K562 (cell line): ENCODE data around the gene ZFYVE1. TPM values are rescaled to one million over a fixed set of nuclear protein-coding genes. Genes with fewer than 3 reads are reported as not detected.

Experiments
- CREM ChIP-seq: IDR thresholded peaks from 2 replicates; pipeline ENCODE4 v1.6.1; 2014; ENCODE audit warnings: antibody characterized with exemption, low read depth
- MCM2 ChIP-seq: fragments of 450-650 bp; IDR thresholded peaks from 2 replicates; pipeline ENCODE4 v1.6.1; 2017; ENCODE audit warnings: low read depth, mild to moderate bottlenecking
- SETDB1 ChIP-seq: IDR thresholded peaks from one replicate; pipeline ENCODE4 v1.6.1; 2012; ENCODE audit warnings: low read length, control low read depth, inconsistent platforms
- SMAD1 ChIP-seq: fragments of 150-350 bp; IDR thresholded peaks from 2 replicates; pipeline ENCODE4 v1.6.1; 2014; ENCODE audit warnings: low read length, low read depth; ENCODE audit not compliant: partially characterized antibody
- ZFX ChIP-seq: sonication (generic); formaldehyde crosslinking; IDR thresholded peaks from 2 replicates; pipeline ENCODE4 v1.8.0; 2022; ENCODE audit warnings: mild to moderate bottlenecking, missing genetic modification reagents, moderate library complexity
- ZNF3 ChIP-seq: fragments of 250-450 bp; sonication (Bioruptor Pico); IDR thresholded peaks from 2 replicates; pipeline ENCODE4 v1.5.0; 2021; ENCODE audit warnings: mild to moderate bottlenecking, moderate library complexity
- ZNF408 ChIP-seq: fragments of 250-450 bp; sonication (Bioruptor Pico); IDR thresholded peaks from 2 replicates; pipeline ENCODE4 v1.4.0; 2020; ENCODE audit warnings: low read depth, mild to moderate bottlenecking, moderate library complexity
- ZNF583 ChIP-seq: fragments of 250-450 bp; sonication (Bioruptor Pico); IDR thresholded peaks from 2 replicates; pipeline ENCODE4 v1.4.0; 2020
- ZNF695 ChIP-seq: fragments of 450-650 bp; formaldehyde crosslinking; IDR thresholded peaks from 2 replicates; pipeline ENCODE4 v1.4.0; 2020; ENCODE audit warnings: mild to moderate bottlenecking, moderate library complexity
- polyA plus RNA-seq, 8 experiments: library from polyadenylated mRNA; depleted of rRNA in 4 of 8; stranded (reverse) in 5 of 8; unstranded in 3 of 8; fragments of >200 nt; fragmentation: Nextera tagmentation in 2 of 8; fragmentation: Illumina TruSeq in 1 of 8; extraction: Ambion mirVana in 2 of 8; extraction: Trizol in 1 of 8; gene quantifications; 2 replicates each; pipeline versions ENCODE4 v1.2.1 to v1.2.3, GENCODE V29; 2011 to 2014; ENCODE audit warnings: inconsistent platforms in 1 of 8, missing spikeins in 1 of 8
- total RNA-seq, 7 experiments: library from RNA; depleted of rRNA in 6 of 7; stranded (reverse); fragments of >200 nt in 6 of 7; fragmentation: Illumina TruSeq in 2 of 7; extraction: Trizol in 2 of 7; gene quantifications; 2 replicates each; pipeline versions ENCODE4 v1.2.1 to v1.2.3, GENCODE V29; 2011 to 2021; ENCODE audit warnings: low replicate concordance in 1 of 7
- TF ChIP-seq, protein P1 (sequence below): IDR thresholded peaks from 3 replicates; pipeline ENCODE4 v1.6.1; 2011; ENCODE audit warnings: borderline replicate concordance, mild to moderate bottlenecking; ENCODE audit not compliant: insufficient read length, insufficient read depth
- TF ChIP-seq, protein P2 (sequence below): fragments of 250-450 bp; sonication (Bioruptor Pico); IDR thresholded peaks from 2 replicates; pipeline ENCODE4 v1.4.0; 2020
- TF ChIP-seq, protein P3 (sequence below): fragments of 450-650 bp; IDR thresholded peaks from 2 replicates; pipeline ENCODE4 v1.6.1; 2016; ENCODE audit warnings: mild to moderate bottlenecking
- TF ChIP-seq, protein P4 (sequence below): fragments of 450-650 bp; formaldehyde crosslinking; IDR thresholded peaks from 2 replicates; pipeline ENCODE4 v1.4.0; 2020; ENCODE audit warnings: mild to moderate bottlenecking, moderate library complexity
- TF ChIP-seq, protein P5 (sequence below): fragments of 250-450 bp; sonication (Bioruptor Pico); IDR thresholded peaks from 2 replicates; pipeline ENCODE4 v1.5.0; 2020; ENCODE audit warnings: mild to moderate bottlenecking, borderline replicate concordance
- TF ChIP-seq, protein P6 (sequence below): fragments of 450-650 bp; IDR thresholded peaks from 2 replicates; pipeline ENCODE4 v1.6.1; 2014; ENCODE audit warnings: low read depth, mild to moderate bottlenecking, moderate library complexity, borderline replicate concordance
- TF ChIP-seq, protein P7 (sequence below): fragments of 250-450 bp; sonication (Bioruptor Pico); IDR thresholded peaks from 2 replicates; pipeline ENCODE4 v1.4.0; 2020; ENCODE audit warnings: mild to moderate bottlenecking, moderate library complexity

Gene ZFYVE1
- total and polyA plus RNA-seq, 9 of the 15 experiments (the other 6 are each of a cell fraction or from before 2014, with no cell fraction given), result 0.62 to 5.5 (median 3.4) TPM

DNA sequence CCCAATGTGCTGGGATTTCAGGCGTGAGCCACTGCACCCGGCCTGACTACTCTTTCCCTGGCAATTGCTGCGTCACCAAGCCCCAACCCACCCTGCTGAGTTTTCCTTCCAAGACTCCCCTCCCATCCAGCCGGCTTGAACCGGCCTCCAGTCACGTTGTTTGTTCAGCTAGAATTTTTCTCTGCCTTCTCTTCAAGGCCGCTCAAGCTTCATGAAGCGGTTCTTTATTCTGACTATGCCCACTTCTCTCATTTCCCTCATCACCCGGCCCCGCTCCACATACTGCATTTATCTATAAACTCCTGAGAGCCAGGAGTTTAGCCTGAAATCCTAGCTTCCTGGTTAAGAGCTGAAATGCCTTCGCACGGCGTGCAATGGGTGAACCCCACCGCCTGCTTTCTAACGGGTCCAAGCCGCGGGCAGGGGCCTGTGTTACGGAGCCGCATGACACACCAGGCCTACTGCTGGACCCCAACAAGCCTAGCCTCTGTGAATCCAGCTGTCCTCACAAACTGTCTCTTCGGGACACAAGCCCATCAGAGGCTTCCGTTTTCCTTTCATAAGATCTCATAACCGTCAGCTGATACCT lies 101.6 kb downstream of the ZFYVE1 start (continued):
- TF ChIP-seq, protein P1, sequence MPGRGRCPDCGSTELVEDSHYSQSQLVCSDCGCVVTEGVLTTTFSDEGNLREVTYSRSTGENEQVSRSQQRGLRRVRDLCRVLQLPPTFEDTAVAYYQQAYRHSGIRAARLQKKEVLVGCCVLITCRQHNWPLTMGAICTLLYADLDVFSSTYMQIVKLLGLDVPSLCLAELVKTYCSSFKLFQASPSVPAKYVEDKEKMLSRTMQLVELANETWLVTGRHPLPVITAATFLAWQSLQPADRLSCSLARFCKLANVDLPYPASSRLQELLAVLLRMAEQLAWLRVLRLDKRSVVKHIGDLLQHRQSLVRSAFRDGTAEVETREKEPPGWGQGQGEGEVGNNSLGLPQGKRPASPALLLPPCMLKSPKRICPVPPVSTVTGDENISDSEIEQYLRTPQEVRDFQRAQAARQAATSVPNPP, result no peak
- TF ChIP-seq ZFX (CRISPR knock-in tag) (peak; percentile 72), SETDB1 (no peak), MCM2 (no peak), ZNF3 (no peak), ZNF583 (CRISPR knock-in tag) (no peak), ZNF695 (CRISPR knock-in tag) (no peak), CREM (peak; percentile 78), SMAD1 (no peak), ZNF408 (CRISPR knock-in tag) (no peak)
- TF ChIP-seq, protein P2, sequence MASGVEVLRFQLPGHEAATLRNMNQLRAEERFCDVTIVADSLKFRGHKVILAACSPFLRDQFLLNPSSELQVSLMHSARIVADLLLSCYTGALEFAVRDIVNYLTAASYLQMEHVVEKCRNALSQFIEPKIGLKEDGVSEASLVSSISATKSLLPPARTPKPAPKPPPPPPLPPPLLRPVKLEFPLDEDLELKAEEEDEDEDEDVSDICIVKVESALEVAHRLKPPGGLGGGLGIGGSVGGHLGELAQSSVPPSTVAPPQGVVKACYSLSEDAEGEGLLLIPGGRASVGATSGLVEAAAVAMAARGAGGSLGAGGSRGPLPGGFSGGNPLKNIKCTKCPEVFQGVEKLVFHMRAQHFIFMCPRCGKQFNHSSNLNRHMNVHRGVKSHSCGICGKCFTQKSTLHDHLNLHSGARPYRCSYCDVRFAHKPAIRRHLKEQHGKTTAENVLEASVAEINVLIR (CRISPR knock-in tag), result 0 out of 2 replicates have a peak, but pooled peaks have one; percentile 2
- TF ChIP-seq, protein P3, sequence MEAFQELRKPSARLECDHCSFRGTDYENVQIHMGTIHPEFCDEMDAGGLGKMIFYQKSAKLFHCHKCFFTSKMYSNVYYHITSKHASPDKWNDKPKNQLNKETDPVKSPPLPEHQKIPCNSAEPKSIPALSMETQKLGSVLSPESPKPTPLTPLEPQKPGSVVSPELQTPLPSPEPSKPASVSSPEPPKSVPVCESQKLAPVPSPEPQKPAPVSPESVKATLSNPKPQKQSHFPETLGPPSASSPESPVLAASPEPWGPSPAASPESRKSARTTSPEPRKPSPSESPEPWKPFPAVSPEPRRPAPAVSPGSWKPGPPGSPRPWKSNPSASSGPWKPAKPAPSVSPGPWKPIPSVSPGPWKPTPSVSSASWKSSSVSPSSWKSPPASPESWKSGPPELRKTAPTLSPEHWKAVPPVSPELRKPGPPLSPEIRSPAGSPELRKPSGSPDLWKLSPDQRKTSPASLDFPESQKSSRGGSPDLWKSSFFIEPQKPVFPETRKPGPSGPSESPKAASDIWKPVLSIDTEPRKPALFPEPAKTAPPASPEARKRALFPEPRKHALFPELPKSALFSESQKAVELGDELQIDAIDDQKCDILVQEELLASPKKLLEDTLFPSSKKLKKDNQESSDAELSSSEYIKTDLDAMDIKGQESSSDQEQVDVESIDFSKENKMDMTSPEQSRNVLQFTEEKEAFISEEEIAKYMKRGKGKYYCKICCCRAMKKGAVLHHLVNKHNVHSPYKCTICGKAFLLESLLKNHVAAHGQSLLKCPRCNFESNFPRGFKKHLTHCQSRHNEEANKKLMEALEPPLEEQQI, result no peak
- TF ChIP-seq, protein P4, sequence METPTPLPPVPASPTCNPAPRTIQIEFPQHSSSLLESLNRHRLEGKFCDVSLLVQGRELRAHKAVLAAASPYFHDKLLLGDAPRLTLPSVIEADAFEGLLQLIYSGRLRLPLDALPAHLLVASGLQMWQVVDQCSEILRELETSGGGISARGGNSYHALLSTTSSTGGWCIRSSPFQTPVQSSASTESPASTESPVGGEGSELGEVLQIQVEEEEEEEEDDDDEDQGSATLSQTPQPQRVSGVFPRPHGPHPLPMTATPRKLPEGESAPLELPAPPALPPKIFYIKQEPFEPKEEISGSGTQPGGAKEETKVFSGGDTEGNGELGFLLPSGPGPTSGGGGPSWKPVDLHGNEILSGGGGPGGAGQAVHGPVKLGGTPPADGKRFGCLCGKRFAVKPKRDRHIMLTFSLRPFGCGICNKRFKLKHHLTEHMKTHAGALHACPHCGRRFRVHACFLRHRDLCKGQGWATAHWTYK, result no peak
- TF ChIP-seq, protein P5, sequence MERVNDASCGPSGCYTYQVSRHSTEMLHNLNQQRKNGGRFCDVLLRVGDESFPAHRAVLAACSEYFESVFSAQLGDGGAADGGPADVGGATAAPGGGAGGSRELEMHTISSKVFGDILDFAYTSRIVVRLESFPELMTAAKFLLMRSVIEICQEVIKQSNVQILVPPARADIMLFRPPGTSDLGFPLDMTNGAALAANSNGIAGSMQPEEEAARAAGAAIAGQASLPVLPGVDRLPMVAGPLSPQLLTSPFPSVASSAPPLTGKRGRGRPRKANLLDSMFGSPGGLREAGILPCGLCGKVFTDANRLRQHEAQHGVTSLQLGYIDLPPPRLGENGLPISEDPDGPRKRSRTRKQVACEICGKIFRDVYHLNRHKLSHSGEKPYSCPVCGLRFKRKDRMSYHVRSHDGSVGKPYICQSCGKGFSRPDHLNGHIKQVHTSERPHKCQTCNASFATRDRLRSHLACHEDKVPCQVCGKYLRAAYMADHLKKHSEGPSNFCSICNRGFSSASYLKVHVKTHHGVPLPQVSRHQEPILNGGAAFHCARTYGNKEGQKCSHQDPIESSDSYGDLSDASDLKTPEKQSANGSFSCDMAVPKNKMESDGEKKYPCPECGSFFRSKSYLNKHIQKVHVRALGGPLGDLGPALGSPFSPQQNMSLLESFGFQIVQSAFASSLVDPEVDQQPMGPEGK (CRISPR knock-in tag), result no peak
- TF ChIP-seq, protein P6, sequence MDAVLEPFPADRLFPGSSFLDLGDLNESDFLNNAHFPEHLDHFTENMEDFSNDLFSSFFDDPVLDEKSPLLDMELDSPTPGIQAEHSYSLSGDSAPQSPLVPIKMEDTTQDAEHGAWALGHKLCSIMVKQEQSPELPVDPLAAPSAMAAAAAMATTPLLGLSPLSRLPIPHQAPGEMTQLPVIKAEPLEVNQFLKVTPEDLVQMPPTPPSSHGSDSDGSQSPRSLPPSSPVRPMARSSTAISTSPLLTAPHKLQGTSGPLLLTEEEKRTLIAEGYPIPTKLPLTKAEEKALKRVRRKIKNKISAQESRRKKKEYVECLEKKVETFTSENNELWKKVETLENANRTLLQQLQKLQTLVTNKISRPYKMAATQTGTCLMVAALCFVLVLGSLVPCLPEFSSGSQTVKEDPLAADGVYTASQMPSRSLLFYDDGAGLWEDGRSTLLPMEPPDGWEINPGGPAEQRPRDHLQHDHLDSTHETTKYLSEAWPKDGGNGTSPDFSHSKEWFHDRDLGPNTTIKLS, result no peak
- TF ChIP-seq, protein P7, sequence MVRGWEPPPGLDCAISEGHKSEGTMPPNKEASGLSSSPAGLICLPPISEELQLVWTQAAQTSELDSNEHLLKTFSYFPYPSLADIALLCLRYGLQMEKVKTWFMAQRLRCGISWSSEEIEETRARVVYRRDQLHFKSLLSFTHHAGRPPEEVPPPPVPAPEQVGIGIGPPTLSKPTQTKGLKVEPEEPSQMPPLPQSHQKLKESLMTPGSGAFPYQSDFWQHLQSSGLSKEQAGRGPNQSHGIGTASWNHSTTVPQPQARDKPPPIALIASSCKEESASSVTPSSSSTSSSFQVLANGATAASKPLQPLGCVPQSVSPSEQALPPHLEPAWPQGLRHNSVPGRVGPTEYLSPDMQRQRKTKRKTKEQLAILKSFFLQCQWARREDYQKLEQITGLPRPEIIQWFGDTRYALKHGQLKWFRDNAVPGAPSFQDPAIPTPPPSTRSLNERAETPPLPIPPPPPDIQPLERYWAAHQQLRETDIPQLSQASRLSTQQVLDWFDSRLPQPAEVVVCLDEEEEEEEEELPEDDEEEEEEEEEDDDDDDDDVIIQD (CRISPR knock-in tag), result no peak
